K562 (cell line): ENCODE data around the gene ANKRD16. TPM values are rescaled to one million over a fixed set of nuclear protein-coding genes. Genes with fewer than 3 reads are reported as not detected.

Source experiments
- ATAC-seq: fragments of 200-7000 bp; cut with Tn5 transposase; 3 replicates; pipeline ENCODE4 v1.9.1; 2020; ENCODE audit warnings: moderate library complexity
- BruUV-seq: library from RNA; stranded (reverse); fragments of 400-500 nt; replicated peaks from 2 replicates; lab custom pipeline; 2021; lab: Mats Ljungman, UMichigan
- CTCF ChIA-PET: fragments of 300-600 bp; formaldehyde crosslinking; extraction: SDS; loops from one replicate; lab custom pipeline; 2021; ENCODE audit warnings: low intra/inter-chr PET ratio; lab: Yijun Ruan, JAX
- POLR2A ChIA-PET: fragments of 300-600, 350-650 bp; sonication (Branson Sonifier 250); formaldehyde crosslinking; extraction: SDS; loops from one replicate; lab custom pipeline; 2021; ENCODE audit warnings: antibody characterized with exemption, inconsistent platforms; lab: Yijun Ruan, JAX
- DNase-seq, 4 experiments: peaks; one replicate each; pipeline versions ENCODE4 v3.0.0 to v3.0.0-alpha.2; 2011 to 2018; ENCODE audit warnings: low spot score in 3 of 4, mixed read lengths in 3 of 4; ENCODE audit errors: extremely low read depth in 1 of 4
- FAIRE-seq: peaks from 2 replicates; lab custom pipeline; 2011; peaks lifted over from hg19 to GRCh38; lab: Jason Lieb, UNC
- H2AFZ ChIP-seq: 2 replicates; pipeline ENCODE4 v1.6.0; 2011; ENCODE audit warnings: low read depth, low read length, control low read depth, inconsistent platforms
- H3K27ac ChIP-seq: fragments of 200-600 bp; 3 replicates; pipeline ENCODE4 v1.8.0; 2011; ENCODE audit warnings: low read depth, mild to moderate bottlenecking, control low read depth, inconsistent platforms, low read length, moderate library complexity, mixed read lengths; ENCODE audit errors: extremely low read depth
- H3K27me3 ChIP-seq, 2 experiments: fragments of 300-600 bp in 1 of 2; 2 replicates in 1 of 2; 3 replicates in 1 of 2; pipeline versions ENCODE4 v1.6.0 to v1.8.0; 2011; ENCODE audit warnings: inconsistent platforms in 2 of 2, low read length in 2 of 2, mild to moderate bottlenecking in 1 of 2, mixed read lengths in 1 of 2, moderate library complexity in 1 of 2; ENCODE audit not compliant: control insufficient read depth in 2 of 2, insufficient read depth in 2 of 2
- H3K36me3 ChIP-seq: fragments of 300-600 bp; 3 replicates; pipeline ENCODE4 v1.8.0; 2011; ENCODE audit warnings: mild to moderate bottlenecking, low read length, inconsistent platforms; ENCODE audit not compliant: control insufficient read depth, insufficient read depth
- H3K4me1 ChIP-seq, 2 experiments: fragments of 200-600 bp in 1 of 2; replicated peaks in 1 of 2; 2 replicates in 1 of 2; 3 replicates in 1 of 2; pipeline versions ENCODE4 v1.5.1 to v1.8.0; 2011; ENCODE audit warnings: inconsistent platforms in 2 of 2, low read length in 2 of 2, mild to moderate bottlenecking in 1 of 2, mixed read lengths in 1 of 2, moderate library complexity in 1 of 2; ENCODE audit not compliant: control insufficient read depth in 2 of 2, insufficient read depth in 2 of 2
- H3K4me2 ChIP-seq: 2 replicates; pipeline ENCODE4 v1.6.1; 2011; ENCODE audit warnings: low read length, control low read depth, inconsistent platforms, mixed read lengths; ENCODE audit not compliant: insufficient read depth
- H3K4me3 ChIP-seq: fragments of 200-600 bp; sonication (generic), shearing (Covaris generic); 2 replicates; pipeline ENCODE4 v1.5.1; 2016; ENCODE audit warnings: control low read depth, inconsistent platforms
- H3K79me2 ChIP-seq: fragments of 200-600 bp; 3 replicates; pipeline ENCODE4 v1.8.0; 2011; ENCODE audit warnings: low read length, inconsistent platforms; ENCODE audit not compliant: control insufficient read depth, insufficient read depth
- H3K9ac ChIP-seq, 2 experiments: 2 replicates each; pipeline versions ENCODE4 v1.6.0 to v1.6.1; 2011; ENCODE audit warnings: low read depth in 2 of 2, low read length in 2 of 2, control low read depth in 1 of 2, inconsistent platforms in 1 of 2, mild to moderate bottlenecking in 1 of 2, mixed read lengths in 1 of 2; ENCODE audit not compliant: insufficient read depth in 1 of 2
- H3K9me1 ChIP-seq: one replicate; pipeline ENCODE4 v1.6.0; 2011; ENCODE audit warnings: inconsistent platforms, mild to moderate bottlenecking, low read length, moderate library complexity; ENCODE audit not compliant: control insufficient read depth, insufficient read depth
- H3K9me3 ChIP-seq: replicated peaks from 2 replicates; pipeline ENCODE4 v1.5.1; 2011; ENCODE audit warnings: low read depth, low read length, inconsistent platforms; ENCODE audit not compliant: control insufficient read depth, insufficient read depth
- H4K20me1 ChIP-seq: replicated peaks from 2 replicates; pipeline ENCODE4 v1.6.1; 2011; ENCODE audit warnings: low read length, inconsistent platforms, mixed read lengths; ENCODE audit not compliant: control insufficient read depth, insufficient read depth
- CBFA2T2 ChIP-seq: fragments of 450-650 bp; conservative IDR thresholded peaks from 2 replicates; pipeline ENCODE4 v1.6.1; 2017; ENCODE audit warnings: mild to moderate bottlenecking
- CBFA2T3 ChIP-seq: fragments of 450-650 bp; IDR thresholded peaks from 2 replicates; pipeline ENCODE4 v1.6.1; 2017
- FOXO4 ChIP-seq: fragments of 450-650 bp; formaldehyde crosslinking; IDR thresholded peaks from 2 replicates; pipeline ENCODE4 v1.4.0; 2020; ENCODE audit warnings: mild to moderate bottlenecking, moderate library complexity
- FOXP1 ChIP-seq: sonication (generic); formaldehyde crosslinking; IDR thresholded peaks from 2 replicates; pipeline ENCODE4 v1.8.0; 2022; ENCODE audit warnings: mild to moderate bottlenecking, missing genetic modification reagents
- HMGN3 ChIP-seq: IDR thresholded peaks from 2 replicates; pipeline ENCODE4 v1.6.1; 2011; ENCODE audit warnings: borderline replicate concordance, low read depth, mild to moderate bottlenecking, mixed read lengths, low read length; ENCODE audit not compliant: insufficient read length; ENCODE audit errors: extremely low read depth
- NFIC ChIP-seq: fragments of 450-650 bp; IDR thresholded peaks from 2 replicates; pipeline ENCODE4 v1.6.1; 2017; ENCODE audit warnings: mild to moderate bottlenecking, inconsistent platforms
- NFIX ChIP-seq: fragments of 250-450 bp; sonication (Bioruptor Pico); IDR thresholded peaks from 2 replicates; pipeline ENCODE4 v1.4.0; 2020; ENCODE audit warnings: low read depth, mild to moderate bottlenecking, moderate library complexity
- SIRT6 ChIP-seq: IDR thresholded peaks from one replicate; pipeline ENCODE4 v1.6.1; 2012; ENCODE audit warnings: low read depth, mild to moderate bottlenecking, control low read depth, inconsistent platforms, low read length, moderate library complexity
- SMARCA4 ChIP-seq: fragments of 450-650 bp; IDR thresholded peaks from 2 replicates; pipeline ENCODE4 v1.6.1; 2016
- SPI1 ChIP-seq: IDR thresholded peaks from 2 replicates; pipeline ENCODE4 v1.6.1; 2011; ENCODE audit warnings: low read depth, low read length, control low read depth, borderline replicate concordance
- STAT5A ChIP-seq: IDR thresholded peaks from 2 replicates; pipeline ENCODE4 v1.6.1; 2012; ENCODE audit warnings: low read length, inconsistent platforms, borderline replicate concordance
- TAL1 ChIP-seq: fragments of 450-650 bp; IDR thresholded peaks from 2 replicates; pipeline ENCODE4 v1.6.1; 2016; ENCODE audit warnings: mild to moderate bottlenecking
- THRB ChIP-seq: fragments of 450-650 bp; formaldehyde crosslinking; conservative IDR thresholded peaks from 2 replicates; pipeline ENCODE4 v1.4.0; 2022; ENCODE audit warnings: mild to moderate bottlenecking, missing genetic modification characterization
- XRCC5 ChIP-seq: fragments of 200-400 bp; formaldehyde crosslinking; IDR thresholded peaks from 2 replicates; pipeline ENCODE4 v1.6.1; 2017; ENCODE audit warnings: low read depth, mild to moderate bottlenecking, low read length
- ZBTB9 ChIP-seq: fragments of 450-650 bp; formaldehyde crosslinking; IDR thresholded peaks from 2 replicates; pipeline ENCODE4 v1.4.0; 2020; ENCODE audit warnings: mild to moderate bottlenecking, moderate library complexity
- ZC3H8 ChIP-seq: fragments of 450-650 bp; IDR thresholded peaks from 2 replicates; pipeline ENCODE4 v1.6.1; 2017
- ZKSCAN1 ChIP-seq: fragments of 150-350 bp; IDR thresholded peaks from 2 replicates; pipeline ENCODE4 v1.6.1; 2016; ENCODE audit warnings: low read depth, low read length
- ZKSCAN8 ChIP-seq: fragments of 200-800 bp; sonication (Bioruptor generic); IDR thresholded peaks from 2 replicates; pipeline ENCODE4 v1.6.1; 2016; ENCODE audit warnings: missing genetic modification characterization, missing compliant biosample characterization
- ZNF436 ChIP-seq: fragments of 250-450, 450-650 bp; sonication (Bioruptor Pico); formaldehyde crosslinking; IDR thresholded peaks from 2 replicates; pipeline ENCODE4 v1.7.0; 2020; ENCODE audit warnings: mild to moderate bottlenecking
- ZNF551 ChIP-seq: fragments of 250-450 bp; sonication (Bioruptor Pico); IDR thresholded peaks from 2 replicates; pipeline ENCODE4 v1.5.0; 2021; ENCODE audit warnings: mild to moderate bottlenecking, moderate library complexity
- WGBS: fragments of 100-300 bp; shearing (Covaris generic); methylation state at CpG from one replicate; pipeline ENCODE4 v1.1.6; 2016; ENCODE audit warnings: low coverage, mixed read lengths; ENCODE audit not compliant: insufficient coverage; ENCODE audit errors: missing lambda C conversion rate; 5-methylcytosine and 5-hydroxymethylcytosine counted together
- in situ Hi-C: fragments of 300-500 bp; cut with MboI; formaldehyde crosslinking; loops from 4 replicates; pipeline ENCODE4 v1.15.0; 2018; ENCODE audit warnings: inconsistent platforms, mixed read lengths
- intact Hi-C: fragments of 100-400 bp; cut with micrococcal nuclease; formaldehyde crosslinking; loops from 2 replicates; pipeline ENCODE4 v1.14.2; 2022
- polyA plus RNA-seq, 8 experiments: library from polyadenylated mRNA; depleted of rRNA in 4 of 8; stranded (reverse) in 5 of 8; unstranded in 3 of 8; fragments of >200 nt; fragmentation: Nextera tagmentation in 2 of 8; fragmentation: Illumina TruSeq in 1 of 8; extraction: Ambion mirVana in 2 of 8; extraction: Trizol in 1 of 8; gene quantifications; 2 replicates each; pipeline versions ENCODE4 v1.2.1 to v1.2.3, GENCODE V29; 2011 to 2014; ENCODE audit warnings: inconsistent platforms in 1 of 8, missing spikeins in 1 of 8
- total RNA-seq, 7 experiments: library from RNA; depleted of rRNA in 6 of 7; stranded (reverse); fragments of >200 nt in 6 of 7; fragmentation: Illumina TruSeq in 2 of 7; extraction: Trizol in 2 of 7; gene quantifications; 2 replicates each; pipeline versions ENCODE4 v1.2.1 to v1.2.3, GENCODE V29; 2011 to 2021; ENCODE audit warnings: low replicate concordance in 1 of 7

The ANKRD16 gene
- total and polyA plus RNA-seq, 9 of the 15 experiments (the other 6 are each of a cell fraction or from before 2014, with no cell fraction given), result 1.5 to 16.0 (median 9.5) TPM

- no peak for TF ChIP-seq XRCC5
- peak; percentile 16; the same call in 1 of the 2 replicates for TF ChIP-seq SMARCA4
- no peak for TF ChIP-seq ZC3H8
- 0 out of 2 replicates have a peak, but pooled peaks have one; percentile 15 for TF ChIP-seq STAT5A
- no peak for TF ChIP-seq ZKSCAN8 (CRISPR knock-in tag)
- no peak for TF ChIP-seq ZKSCAN1
- no peak for TF ChIP-seq FOXP1 (CRISPR knock-in tag)
- TF ChIP-seq CBFA2T3, result peak; percentile 24; the same call in 1 of the 2 replicates
Observed at GRCh38 chr10:5898163-5898562, 8.5 kb upstream of the ANKRD16 start (continued).

GRCh38 chr10:5897504-5897903, 7.8 kb upstream of the ANKRD16 start:
- Histone ChIP-seq H2AFZ (no peak overlapping the region), H3K9me3 (peaks cover 3% of the 10 kb centered on the region; the same call in 1 of the 2 replicates), H3K79me2 (peaks cover 92% of the 10 kb centered on the region), H3K9ac (peak overlapping the region; percentile 22 to 69; a peak in 3 of 4 replicates), H3K36me3 (peaks cover 66% of the 10 kb centered on the region), H3K4me2 (peak overlapping the region; percentile 70), H3K27ac (peak overlapping the region; percentile 82), H3K4me1 (peaks cover 44 to 59% of the 10 kb centered on the region in 2 experiments), H3K9me1 (peaks cover 3% of the 10 kb centered on the region), H4K20me1 (peaks cover 15% of the 10 kb centered on the region; the same call in 1 of the 2 replicates), H3K27me3 (no peaks in the 10 kb centered on the region), H3K4me3 (peak overlapping the region; percentile 9; the same call in 1 of the 2 replicates)
- DNase-seq (peak in 2 of 4 experiments; percentile 59 to 77), ATAC-seq (peak; percentile 34), FAIRE-seq (peak; percentile 51)
- in situ Hi-C loops (no loop called here), intact Hi-C loops (no loop called here)
- no TSS peak for BruUV-seq
- ChIA-PET POLR2A (interaction anchor here (1.3 kb wide), 2 partner anchors 84 to 227 kb away, joined by 3 to 4 read pairs; partner anchors contain the start of gene GDI2), CTCF (no interaction called here)
- WGBS, result 15% methylated on average over 8 of the region's 8 CpGs
- peak; percentile 55; the same call in 1 of the 2 replicates for TF ChIP-seq CBFA2T3
- no peak for TF ChIP-seq NFIX (CRISPR knock-in tag)
- TF ChIP-seq CBFA2T2, result peak; percentile 28; the same call in 1 of the 2 replicates
- TF ChIP-seq SIRT6, result no peak
- TF ChIP-seq FOXO4, result no peak
- no peak for TF ChIP-seq ZNF436 (CRISPR knock-in tag)
- no peak for TF ChIP-seq ZBTB9 (CRISPR knock-in tag)
- peak; percentile 83 for TF ChIP-seq NFIC
- no peak for TF ChIP-seq ZNF551 (CRISPR knock-in tag)
- no peak for TF ChIP-seq THRB
- TF ChIP-seq HMGN3, result no peak
- no peak for TF ChIP-seq TAL1
- peak; percentile 68; the same call in 1 of the 2 replicates for TF ChIP-seq SPI1
